Coronary artery (tissue), 2 donors: ENCODE data around the gene NUDT3.
A peak's percentile ranks its signal among the peaks of the same experiment; 100 is the strongest.

Experiments
- DNase-seq: peaks from one replicate; pipeline ENCODE4 v3.0.0-alpha.2; 2017; ENCODE audit warnings: low spot score
- H3K27ac ChIP-seq, 2 donors: fragments of 200-600 bp; sonication (generic); one replicate each; pipeline ENCODE4 v1.5.1; 2016 to 2019
- H3K4me3 ChIP-seq: fragments of 200-600 bp; sonication (generic); 2 replicates; pipeline ENCODE4 v1.5.1; 2016; ENCODE audit warnings: mild to moderate bottlenecking, moderate library complexity
- TF ChIP-seq, protein P1 (sequence below): fragments of 200-600 bp; sonication (generic); IDR thresholded peaks from one replicate; pipeline ENCODE4 v1.5.1; 2019; ENCODE audit warnings: antibody characterized with exemption

The NUDT3 gene

GRCh38 chr6:34318499-34319470, 73.7 kb downstream of the NUDT3 start:
- TF ChIP-seq, protein P1, sequence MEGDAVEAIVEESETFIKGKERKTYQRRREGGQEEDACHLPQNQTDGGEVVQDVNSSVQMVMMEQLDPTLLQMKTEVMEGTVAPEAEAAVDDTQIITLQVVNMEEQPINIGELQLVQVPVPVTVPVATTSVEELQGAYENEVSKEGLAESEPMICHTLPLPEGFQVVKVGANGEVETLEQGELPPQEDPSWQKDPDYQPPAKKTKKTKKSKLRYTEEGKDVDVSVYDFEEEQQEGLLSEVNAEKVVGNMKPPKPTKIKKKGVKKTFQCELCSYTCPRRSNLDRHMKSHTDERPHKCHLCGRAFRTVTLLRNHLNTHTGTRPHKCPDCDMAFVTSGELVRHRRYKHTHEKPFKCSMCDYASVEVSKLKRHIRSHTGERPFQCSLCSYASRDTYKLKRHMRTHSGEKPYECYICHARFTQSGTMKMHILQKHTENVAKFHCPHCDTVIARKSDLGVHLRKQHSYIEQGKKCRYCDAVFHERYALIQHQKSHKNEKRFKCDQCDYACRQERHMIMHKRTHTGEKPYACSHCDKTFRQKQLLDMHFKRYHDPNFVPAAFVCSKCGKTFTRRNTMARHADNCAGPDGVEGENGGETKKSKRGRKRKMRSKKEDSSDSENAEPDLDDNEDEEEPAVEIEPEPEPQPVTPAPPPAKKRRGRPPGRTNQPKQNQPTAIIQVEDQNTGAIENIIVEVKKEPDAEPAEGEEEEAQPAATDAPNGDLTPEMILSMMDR = no peak
- H3K4me3 ChIP-seq = peak overlapping the region; percentile 14
- DNase-seq = no peak
- H3K27ac ChIP-seq = peak overlapping the region; percentile 56 to 63

- no peak for DNase-seq
- Histone ChIP-seq H3K27ac (peak overlapping the region; percentile 56 to 64), H3K4me3 (peak overlapping the region; percentile 14)
- TF ChIP-seq, protein P1 = no peak
Measured at GRCh38 chr6:34317882-34318498, 74.5 kb downstream of the NUDT3 start.

GRCh38 chr6:34317172-34317477, 75.3 kb downstream of the NUDT3 start:
- Histone ChIP-seq H3K27ac (peak overlapping the region; percentile 56 to 64), H3K4me3 (no peak overlapping the region)
- DNase-seq = no peak
- TF ChIP-seq, protein P1 = no peak

- no peak overlapping the region for H3K4me3 ChIP-seq
- TF ChIP-seq, protein P1 = no peak
- DNase-seq = no peak
- H3K27ac ChIP-seq = peak overlapping the region in 1 of 2 donors; percentile 64
Measured at GRCh38 chr6:34316431-34317171, 75.9 kb downstream of the NUDT3 start.

- DNase-seq = no peak
- peak overlapping the region in 1 of 2 donors; percentile 64 for H3K27ac ChIP-seq
- no peak overlapping the region for H3K4me3 ChIP-seq
- TF ChIP-seq, protein P1 = no peak
Measured at GRCh38 chr6:34315780-34316179, 76.7 kb downstream of the NUDT3 start.

- DNase-seq = no peak
- H3K4me3 ChIP-seq = no peak overlapping the region
- no peak overlapping the region for H3K27ac ChIP-seq
- TF ChIP-seq, protein P1 = no peak
Measured at GRCh38 chr6:34315256-34315655, 77.2 kb downstream of the NUDT3 start.
